Measurements from ENCODE around the gene GSC2.

The GSC2 gene

GRCh38 chr22:19149991-19150390 lies at the start of gene GSC2:
Gene GSC2 (minus strand): TSS chr22:19150292. CDS start chr22:19150283, 9 bp downstream.
- DNase-seq = no peak

- no peak for DNase-seq
These were observed 49.4 kb upstream of the GSC2 start for GRCh38 chr22:19199479-19199878.

GRCh38 chr22:19197997-19198865 lies 48.1 kb upstream of the GSC2 start:
- DNase-seq = no peak

GRCh38 chr22:19196841-19197612 lies 46.9 kb upstream of the GSC2 start:
- DNase-seq = peak in 1 of 56 donors; percentile 36

GRCh38 chr22:19195796-19196731 lies 46.0 kb upstream of the GSC2 start:
- no peak for DNase-seq

- DNase-seq = peak in 1 of 56 donors; percentile 8
These were observed 44.9 kb upstream of the GSC2 start for GRCh38 chr22:19194766-19195536.

GRCh38 chr22:19193879-19194278 lies 43.8 kb upstream of the GSC2 start:
- no peak for DNase-seq

GRCh38 chr22:19187716-19188563 lies 37.8 kb upstream of the GSC2 start:
- no peak for DNase-seq

GRCh38 chr22:19184276-19184997 lies 34.3 kb upstream of the GSC2 start:
- DNase-seq = no peak

- DNase-seq = no peak
These were observed 33.1 kb upstream of the GSC2 start for GRCh38 chr22:19183216-19183615.

- no peak for DNase-seq
These were observed 32.5 kb upstream of the GSC2 start for GRCh38 chr22:19182472-19183157.

GRCh38 chr22:19181786-19182471 lies 31.8 kb upstream of the GSC2 start:
- DNase-seq = no peak

- no peak for DNase-seq
These were observed 30.8 kb upstream of the GSC2 start for GRCh38 chr22:19180740-19181410.

- DNase-seq = no peak
These were observed 30.1 kb upstream of the GSC2 start for GRCh38 chr22:19180234-19180633.

GRCh38 chr22:19179497-19180048 lies 29.5 kb upstream of the GSC2 start:
- peak in 52 of 56 donors; percentile 31 to 86 (median 63) for DNase-seq

- DNase-seq = peak; percentile 44 to 95 (median 80)
These were observed 28.8 kb upstream of the GSC2 start, which contains the start of gene SLC25A1 for GRCh38 chr22:19178657-19179496. Gene SLC25A1 (minus strand): TSS chr22:19178736. CDS start chr22:19178673, 63 bp downstream.
